K562 (cell line): ENCODE measurements around the gene CFAP300. TPM values are rescaled to one million over a fixed set of nuclear protein-coding genes. Genes with fewer than 3 reads are reported as not detected.

Experiments
- ATAC-seq: fragments of 200-7000 bp; cut with Tn5 transposase; 3 replicates; pipeline ENCODE4 v1.9.1; 2020; ENCODE audit warnings: moderate library complexity
- BruUV-seq: library from RNA; stranded (reverse); fragments of 400-500 nt; replicated peaks from 2 replicates; lab custom pipeline; 2021; lab: Mats Ljungman, UMichigan
- CTCF ChIA-PET: fragments of 300-600 bp; formaldehyde crosslinking; extraction: SDS; loops from one replicate; lab custom pipeline; 2021; ENCODE audit warnings: low intra/inter-chr PET ratio; lab: Yijun Ruan, JAX
- POLR2A ChIA-PET: fragments of 300-600, 350-650 bp; sonication (Branson Sonifier 250); formaldehyde crosslinking; extraction: SDS; loops from one replicate; lab custom pipeline; 2021; ENCODE audit warnings: antibody characterized with exemption, inconsistent platforms; lab: Yijun Ruan, JAX
- DNase-seq, 4 experiments: peaks; one replicate each; pipeline versions ENCODE4 v3.0.0 to v3.0.0-alpha.2; 2011 to 2018; ENCODE audit warnings: low spot score in 3 of 4, mixed read lengths in 3 of 4; ENCODE audit errors: extremely low read depth in 1 of 4
- FAIRE-seq: peaks from 2 replicates; lab custom pipeline; 2011; peaks lifted over from hg19 to GRCh38; lab: Jason Lieb, UNC
- H2AFZ ChIP-seq: 2 replicates; pipeline ENCODE4 v1.6.0; 2011; ENCODE audit warnings: low read depth, low read length, control low read depth, inconsistent platforms
- H3K27ac ChIP-seq: fragments of 200-600 bp; 3 replicates; pipeline ENCODE4 v1.8.0; 2011; ENCODE audit warnings: low read depth, mild to moderate bottlenecking, control low read depth, inconsistent platforms, low read length, moderate library complexity, mixed read lengths; ENCODE audit errors: extremely low read depth
- H3K27me3 ChIP-seq, 2 experiments: fragments of 300-600 bp in 1 of 2; 2 replicates in 1 of 2; 3 replicates in 1 of 2; pipeline versions ENCODE4 v1.6.0 to v1.8.0; 2011; ENCODE audit warnings: inconsistent platforms in 2 of 2, low read length in 2 of 2, mild to moderate bottlenecking in 1 of 2, mixed read lengths in 1 of 2, moderate library complexity in 1 of 2; ENCODE audit not compliant: control insufficient read depth in 2 of 2, insufficient read depth in 2 of 2
- H3K36me3 ChIP-seq: fragments of 300-600 bp; 3 replicates; pipeline ENCODE4 v1.8.0; 2011; ENCODE audit warnings: mild to moderate bottlenecking, low read length, inconsistent platforms; ENCODE audit not compliant: control insufficient read depth, insufficient read depth
- H3K4me1 ChIP-seq, 2 experiments: fragments of 200-600 bp in 1 of 2; replicated peaks in 1 of 2; 2 replicates in 1 of 2; 3 replicates in 1 of 2; pipeline versions ENCODE4 v1.5.1 to v1.8.0; 2011; ENCODE audit warnings: inconsistent platforms in 2 of 2, low read length in 2 of 2, mild to moderate bottlenecking in 1 of 2, mixed read lengths in 1 of 2, moderate library complexity in 1 of 2; ENCODE audit not compliant: control insufficient read depth in 2 of 2, insufficient read depth in 2 of 2
- H3K4me2 ChIP-seq: 2 replicates; pipeline ENCODE4 v1.6.1; 2011; ENCODE audit warnings: low read length, control low read depth, inconsistent platforms, mixed read lengths; ENCODE audit not compliant: insufficient read depth
- H3K4me3 ChIP-seq: fragments of 200-600 bp; sonication (generic), shearing (Covaris generic); 2 replicates; pipeline ENCODE4 v1.5.1; 2016; ENCODE audit warnings: control low read depth, inconsistent platforms
- H3K79me2 ChIP-seq: fragments of 200-600 bp; 3 replicates; pipeline ENCODE4 v1.8.0; 2011; ENCODE audit warnings: low read length, inconsistent platforms; ENCODE audit not compliant: control insufficient read depth, insufficient read depth
- H3K9ac ChIP-seq, 2 experiments: 2 replicates each; pipeline versions ENCODE4 v1.6.0 to v1.6.1; 2011; ENCODE audit warnings: low read depth in 2 of 2, low read length in 2 of 2, control low read depth in 1 of 2, inconsistent platforms in 1 of 2, mild to moderate bottlenecking in 1 of 2, mixed read lengths in 1 of 2; ENCODE audit not compliant: insufficient read depth in 1 of 2
- H3K9me1 ChIP-seq: one replicate; pipeline ENCODE4 v1.6.0; 2011; ENCODE audit warnings: inconsistent platforms, mild to moderate bottlenecking, low read length, moderate library complexity; ENCODE audit not compliant: control insufficient read depth, insufficient read depth
- H3K9me3 ChIP-seq: replicated peaks from 2 replicates; pipeline ENCODE4 v1.5.1; 2011; ENCODE audit warnings: low read depth, low read length, inconsistent platforms; ENCODE audit not compliant: control insufficient read depth, insufficient read depth
- H4K20me1 ChIP-seq: replicated peaks from 2 replicates; pipeline ENCODE4 v1.6.1; 2011; ENCODE audit warnings: low read length, inconsistent platforms, mixed read lengths; ENCODE audit not compliant: control insufficient read depth, insufficient read depth
- CCAR2 ChIP-seq: fragments of 200-400 bp; formaldehyde crosslinking; IDR thresholded peaks from 2 replicates; pipeline ENCODE4 v1.6.1; 2017; ENCODE audit warnings: mild to moderate bottlenecking, low read depth, low read length
- MAZ ChIP-seq, 2 experiments: fragments of 450-650 bp in 1 of 2; sonication (generic) in 1 of 2; formaldehyde crosslinking; IDR thresholded peaks in 1 of 2; conservative IDR thresholded peaks in 1 of 2; 2 replicates each; pipeline versions ENCODE4 v1.4.0 to v1.5.0; 2020; ENCODE audit warnings: mild to moderate bottlenecking in 1 of 2, missing genetic modification reagents in 1 of 2
- POLR2A ChIP-seq: fragments of 450-650 bp; conservative IDR thresholded peaks from 2 replicates; pipeline ENCODE4 v1.6.1; 2016
- SMARCB1 ChIP-seq: IDR thresholded peaks from 2 replicates; pipeline ENCODE4 v1.6.1; 2011; ENCODE audit warnings: improper control_type of control experiment, low read depth; ENCODE audit not compliant: insufficient read length
- SRSF7 ChIP-seq: fragments of 200-400 bp; formaldehyde crosslinking; optimal IDR thresholded peaks from 2 replicates; pipeline ENCODE3; 2017; ENCODE audit warnings: mild to moderate bottlenecking, low read depth, low read length
- ZNF217 ChIP-seq: sonication (generic); formaldehyde crosslinking; IDR thresholded peaks from 2 replicates; pipeline ENCODE4 v1.8.0; 2022; ENCODE audit warnings: mild to moderate bottlenecking, missing genetic modification reagents
- ZSCAN29 ChIP-seq: fragments of 450-650 bp; IDR thresholded peaks from 2 replicates; pipeline ENCODE4 v1.6.1; 2017
- WGBS: fragments of 100-300 bp; shearing (Covaris generic); methylation state at CpG from one replicate; pipeline ENCODE4 v1.1.6; 2016; ENCODE audit warnings: low coverage, mixed read lengths; ENCODE audit not compliant: insufficient coverage; ENCODE audit errors: missing lambda C conversion rate; 5-methylcytosine and 5-hydroxymethylcytosine counted together
- in situ Hi-C: fragments of 300-500 bp; cut with MboI; formaldehyde crosslinking; loops from 4 replicates; pipeline ENCODE4 v1.15.0; 2018; ENCODE audit warnings: inconsistent platforms, mixed read lengths
- intact Hi-C: fragments of 100-400 bp; cut with micrococcal nuclease; formaldehyde crosslinking; loops from 2 replicates; pipeline ENCODE4 v1.14.2; 2022
- polyA plus RNA-seq, 8 experiments: library from polyadenylated mRNA; depleted of rRNA in 4 of 8; stranded (reverse) in 5 of 8; unstranded in 3 of 8; fragments of >200 nt; fragmentation: Nextera tagmentation in 2 of 8; fragmentation: Illumina TruSeq in 1 of 8; extraction: Ambion mirVana in 2 of 8; extraction: Trizol in 1 of 8; gene quantifications; 2 replicates each; pipeline versions ENCODE4 v1.2.1 to v1.2.3, GENCODE V29; 2011 to 2014; ENCODE audit warnings: inconsistent platforms in 1 of 8, missing spikeins in 1 of 8
- total RNA-seq, 7 experiments: library from RNA; depleted of rRNA in 6 of 7; stranded (reverse); fragments of >200 nt in 6 of 7; fragmentation: Illumina TruSeq in 2 of 7; extraction: Trizol in 2 of 7; gene quantifications; 2 replicates each; pipeline versions ENCODE4 v1.2.1 to v1.2.3, GENCODE V29; 2011 to 2021; ENCODE audit warnings: low replicate concordance in 1 of 7

The CFAP300 gene
- total and polyA plus RNA-seq, 9 of the 15 experiments (the other 6 are each of a cell fraction or from before 2014, with no cell fraction given), result not detected

- intact Hi-C loops (no loop called here), in situ Hi-C loops (no loop called here)
- DNase-seq (no peak), ATAC-seq (no peak), FAIRE-seq (no peak)
- Histone ChIP-seq H4K20me1 (no peaks in the 10 kb centered on the region), H3K79me2 (no peaks in the 10 kb centered on the region), H3K9ac (no peak overlapping the region), H3K27ac (no peak overlapping the region), H3K36me3 (no peaks in the 10 kb centered on the region), H3K9me3 (no peaks in the 10 kb centered on the region; the same call in 1 of the 2 replicates), H3K4me2 (no peak overlapping the region), H3K4me1 (no peaks in the 10 kb centered on the region), H2AFZ (no peak overlapping the region), H3K9me1 (no peaks in the 10 kb centered on the region), H3K27me3 (no peaks in the 10 kb centered on the region), H3K4me3 (no peak overlapping the region)
- ChIA-PET POLR2A (no interaction called here), CTCF (no interaction called here)
- no peak for TF ChIP-seq MAZ (CRISPR knock-in tag; conservative IDR thresholded peaks at IDR 0.05 in 1 of 2, IDR thresholded peaks at IDR 0.05 in 1 of 2)
- no peak for TF ChIP-seq ZSCAN29
- TF ChIP-seq ZNF217 (CRISPR knock-in tag), result no peak
- no peak for TF ChIP-seq SMARCB1
- no peak for TF ChIP-seq SRSF7
- no peak for TF ChIP-seq CCAR2
- no peak for TF ChIP-seq POLR2A
- 0% methylated on average over 1 of the region's 1 CpG for WGBS
- no TSS peak for BruUV-seq
Observed at GRCh38 chr11:102070766-102071165, 23.5 kb downstream of the CFAP300 start.
